Upper lobe of right lung (tissue), 1 donor: ENCODE data around the gene CRIP3. TPM values are rescaled to one million over a fixed set of nuclear protein-coding genes. Genes with fewer than 3 reads are reported as not detected.

Source experiments
- ATAC-seq: fragments of 200-7000 bp; cut with Tn5 transposase; one replicate; pipeline ENCODE4 v1.9.1; 2020; ENCODE audit warnings: mild to moderate bottlenecking, moderate library complexity
- DNase-seq: peaks from one replicate; pipeline ENCODE4 v3.0.0-alpha.2; 2020
- H3K27ac ChIP-seq: fragments of 200-600 bp; one replicate; pipeline ENCODE4 v1.8.0; 2022
- H3K27me3 ChIP-seq: fragments of 200-600 bp; one replicate; pipeline ENCODE4 v1.8.0; 2022; ENCODE audit warnings: mild to moderate bottlenecking
- H3K36me3 ChIP-seq: fragments of 200-600 bp; one replicate; pipeline ENCODE4 v1.8.0; 2022
- H3K4me1 ChIP-seq: fragments of 200-600 bp; one replicate; pipeline ENCODE4 v1.8.0; 2022
- H3K4me3 ChIP-seq: fragments of 200-600 bp; one replicate; pipeline ENCODE4 v1.8.0; 2022; ENCODE audit warnings: mild to moderate bottlenecking
- H3K9me3 ChIP-seq: fragments of 200-600 bp; one replicate; pipeline ENCODE4 v1.8.0; 2022
- intact Hi-C: fragments of 100-400 bp; cut with DNase I; formaldehyde crosslinking; loops from one replicate; pipeline ENCODE4 v1.11.0; 2022
- total RNA-seq: library from RNA; stranded (reverse); fragmentation: NEBNext Ultra II Directional; extraction: Animal tissue kit (Norgen Biotek cat#: 25700); gene quantifications from one replicate; pipeline ENCODE4 v1.2.1, GENCODE V29; 2021
- TF ChIP-seq, protein P1 (sequence below): fragments of 200-600 bp; IDR thresholded peaks from one replicate; pipeline ENCODE4 v1.8.0; 2022; ENCODE audit warnings: antibody characterized with exemption
- donor health status: DM: no; HTN: yes; CAD: no; lungs with severe emphysema.

Gene CRIP3
- total RNA-seq, 1 donor from 2014 or later, result 0.90 TPM

DNA sequence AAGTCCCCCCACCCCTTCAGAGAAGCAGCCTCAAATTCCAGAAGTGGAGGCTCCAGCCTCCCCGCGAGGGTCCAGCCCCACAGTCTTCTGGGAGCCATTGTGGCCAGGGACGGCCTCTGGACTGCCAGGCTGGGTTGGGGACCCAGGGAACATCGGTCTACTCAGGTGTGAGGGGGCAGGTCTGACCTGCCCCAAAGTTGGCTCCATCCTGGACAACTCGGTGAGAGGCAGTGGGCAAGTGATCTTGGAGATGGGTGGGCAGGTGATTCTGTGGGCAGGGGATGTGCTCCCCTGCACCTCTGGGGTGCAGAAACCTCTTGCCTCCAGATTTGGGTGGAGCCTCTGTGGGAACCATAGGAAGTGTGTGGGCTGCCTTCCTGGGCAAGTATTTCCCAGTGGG lies 22.8 kb downstream of the CRIP3 start:
- no peak for ATAC-seq
- Histone ChIP-seq H3K4me1 (no peaks in the 10 kb centered on the region), H3K27ac (no peak overlapping the region), H3K27me3 (peaks cover 33% of the 10 kb centered on the region), H3K4me3 (no peak overlapping the region), H3K36me3 (no peaks in the 10 kb centered on the region), H3K9me3 (no peaks in the 10 kb centered on the region)
- TF ChIP-seq, protein P1, sequence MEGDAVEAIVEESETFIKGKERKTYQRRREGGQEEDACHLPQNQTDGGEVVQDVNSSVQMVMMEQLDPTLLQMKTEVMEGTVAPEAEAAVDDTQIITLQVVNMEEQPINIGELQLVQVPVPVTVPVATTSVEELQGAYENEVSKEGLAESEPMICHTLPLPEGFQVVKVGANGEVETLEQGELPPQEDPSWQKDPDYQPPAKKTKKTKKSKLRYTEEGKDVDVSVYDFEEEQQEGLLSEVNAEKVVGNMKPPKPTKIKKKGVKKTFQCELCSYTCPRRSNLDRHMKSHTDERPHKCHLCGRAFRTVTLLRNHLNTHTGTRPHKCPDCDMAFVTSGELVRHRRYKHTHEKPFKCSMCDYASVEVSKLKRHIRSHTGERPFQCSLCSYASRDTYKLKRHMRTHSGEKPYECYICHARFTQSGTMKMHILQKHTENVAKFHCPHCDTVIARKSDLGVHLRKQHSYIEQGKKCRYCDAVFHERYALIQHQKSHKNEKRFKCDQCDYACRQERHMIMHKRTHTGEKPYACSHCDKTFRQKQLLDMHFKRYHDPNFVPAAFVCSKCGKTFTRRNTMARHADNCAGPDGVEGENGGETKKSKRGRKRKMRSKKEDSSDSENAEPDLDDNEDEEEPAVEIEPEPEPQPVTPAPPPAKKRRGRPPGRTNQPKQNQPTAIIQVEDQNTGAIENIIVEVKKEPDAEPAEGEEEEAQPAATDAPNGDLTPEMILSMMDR, result no peak
- no peak for DNase-seq
- intact Hi-C loops, result no loop called here

DNA sequence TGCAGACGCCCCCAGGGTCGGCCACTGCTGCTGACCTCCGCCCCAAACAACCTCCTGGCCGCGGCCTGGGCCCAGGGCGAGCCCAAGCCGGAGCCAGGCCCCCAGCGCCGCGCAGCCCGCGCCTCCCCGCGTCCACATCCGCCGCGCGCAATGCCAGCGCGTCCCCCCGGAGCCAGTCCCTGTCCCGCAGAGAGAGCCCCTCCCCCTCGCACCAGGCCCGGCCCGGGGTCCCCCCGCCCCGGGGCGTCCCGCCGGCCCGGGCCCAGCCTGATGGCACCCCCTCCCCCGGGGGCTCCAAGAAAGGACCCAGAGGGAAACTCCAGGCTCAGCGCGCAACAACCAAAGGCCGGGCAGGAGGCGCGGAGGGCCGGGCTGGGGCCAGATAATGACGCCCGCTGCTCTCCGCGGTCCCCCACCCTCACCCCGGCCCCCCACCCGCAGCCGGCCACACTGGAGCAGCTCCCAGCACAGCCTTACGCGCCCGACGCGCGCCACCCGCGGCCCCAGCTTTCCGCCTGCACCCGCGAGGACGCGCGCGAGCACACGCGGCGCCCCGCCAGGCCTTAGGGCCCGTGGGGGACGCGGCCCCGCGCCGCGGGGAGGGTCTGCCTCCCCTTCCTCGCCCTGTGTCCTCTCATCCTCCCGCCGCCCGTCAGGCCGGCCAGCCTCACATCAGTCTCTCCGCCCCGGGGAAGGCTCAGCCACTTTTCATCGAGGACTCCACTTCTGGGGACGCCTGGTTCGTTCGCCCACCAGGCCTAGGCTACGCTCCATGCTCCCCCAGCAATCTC lies 23.4 kb downstream of the CRIP3 start:
- Histone ChIP-seq H3K4me3 (no peak overlapping the region), H3K4me1 (no peaks in the 10 kb centered on the region), H3K27me3 (peaks cover 33% of the 10 kb centered on the region), H3K27ac (no peak overlapping the region), H3K9me3 (no peaks in the 10 kb centered on the region), H3K36me3 (no peaks in the 10 kb centered on the region)
- TF ChIP-seq, protein P1, result no peak
- intact Hi-C loops, result no loop called here
- DNase-seq, result no peak
- ATAC-seq, result no peak

DNA sequence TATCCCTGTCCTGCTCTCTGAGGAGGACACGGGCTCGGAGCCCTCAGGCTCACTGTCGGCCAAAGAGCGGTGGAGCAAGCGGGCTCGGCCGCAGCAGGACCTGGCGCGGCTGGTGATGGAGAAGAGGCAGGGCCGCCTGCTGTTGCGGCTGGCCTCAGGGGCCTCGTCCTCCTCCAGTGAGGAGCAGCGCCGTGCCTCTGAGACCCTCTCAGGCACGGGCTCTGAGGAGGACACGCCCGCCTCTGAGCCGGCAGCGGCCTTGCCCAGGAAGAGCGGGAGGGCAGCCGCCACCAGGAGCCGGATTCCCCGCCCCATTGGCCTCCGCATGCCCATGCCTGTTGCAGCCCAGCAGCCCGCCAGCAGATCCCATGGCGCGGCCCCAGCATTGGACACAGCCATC lies 24.7 kb downstream of the CRIP3 start:
- H3K4me3 ChIP-seq, result no peak overlapping the region
- no peak overlapping the region for H3K27ac ChIP-seq
- ATAC-seq, result no peak
- H3K36me3 ChIP-seq, result no peaks in the 10 kb centered on the region
- H3K27me3 ChIP-seq, result peaks cover 33% of the 10 kb centered on the region
- H3K9me3 ChIP-seq, result no peaks in the 10 kb centered on the region
- TF ChIP-seq, protein P1, result no peak
- no peak for DNase-seq
- H3K4me1 ChIP-seq, result no peaks in the 10 kb centered on the region
- intact Hi-C loops, result no loop called here

DNA sequence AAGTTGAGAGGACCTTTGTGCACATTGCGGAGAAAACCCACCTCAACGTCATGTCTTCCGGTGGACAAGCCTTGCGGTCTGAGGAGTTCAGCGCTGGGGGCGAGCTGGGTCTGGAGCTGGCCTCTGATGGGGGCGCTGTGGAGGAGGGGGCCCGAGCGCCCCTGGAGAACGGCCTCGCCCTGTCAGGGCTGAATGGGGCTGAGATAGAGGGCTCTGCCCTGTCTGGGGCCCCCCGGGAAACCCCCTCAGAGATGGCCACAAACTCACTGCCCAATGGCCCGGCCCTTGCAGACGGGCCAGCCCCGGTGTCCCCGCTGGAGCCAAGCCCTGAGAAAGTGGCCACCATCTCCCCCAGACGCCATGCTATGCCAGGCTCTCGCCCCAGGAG lies 25.1 kb downstream of the CRIP3 start:
- H3K36me3 ChIP-seq, result no peaks in the 10 kb centered on the region
- DNase-seq (no peak), ATAC-seq (no peak)
- no peaks in the 10 kb centered on the region for H3K4me1 ChIP-seq
- H3K4me3 ChIP-seq, result no peak overlapping the region
- peaks cover 33% of the 10 kb centered on the region for H3K27me3 ChIP-seq
- TF ChIP-seq, protein P1, result no peak
- H3K9me3 ChIP-seq, result no peaks in the 10 kb centered on the region
- H3K27ac ChIP-seq, result no peak overlapping the region
- intact Hi-C loops, result no loop called here

DNA sequence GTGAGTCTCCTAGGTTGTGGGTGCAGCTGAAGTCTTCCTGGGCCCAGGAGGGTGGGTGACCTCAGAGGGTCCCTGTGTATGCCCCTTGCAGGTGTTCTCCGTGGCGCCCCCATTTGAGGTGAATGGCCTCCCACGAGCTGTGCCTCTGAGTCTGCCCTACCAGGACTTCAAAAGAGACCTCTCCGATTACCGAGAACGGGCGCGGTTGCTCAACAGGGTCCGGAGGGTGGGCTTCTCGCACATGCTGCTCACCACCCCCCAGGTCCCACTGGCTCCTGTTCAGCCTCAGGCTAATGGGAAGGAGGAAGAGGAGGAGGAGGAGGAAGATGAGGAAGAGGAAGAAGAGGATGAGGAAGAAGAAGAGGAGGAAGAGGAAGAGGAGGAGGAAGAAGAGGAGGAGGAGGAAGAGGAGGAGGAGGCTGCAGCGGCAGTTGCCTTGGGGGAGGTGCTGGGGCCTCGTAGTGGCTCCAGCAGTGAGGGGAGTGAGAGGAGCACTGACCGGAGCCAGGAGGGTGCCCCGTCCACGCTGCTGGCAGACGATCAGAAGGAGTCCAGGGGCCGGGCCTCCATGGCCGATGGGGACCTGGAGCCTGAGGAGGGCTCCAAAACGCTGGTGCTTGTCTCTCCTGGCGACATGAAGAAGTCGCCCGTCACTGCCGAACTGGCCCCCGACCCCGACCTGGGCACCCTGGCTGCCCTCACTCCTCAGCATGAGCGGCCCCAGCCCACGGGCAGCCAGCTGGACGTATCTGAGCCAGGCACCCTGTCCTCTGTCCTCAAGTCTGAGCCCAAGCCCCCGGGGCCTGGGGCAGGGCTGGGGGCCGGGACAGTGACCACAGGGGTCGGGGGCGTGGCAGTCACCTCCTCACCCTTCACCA lies 25.8 kb downstream of the CRIP3 start:
- Histone ChIP-seq H3K27ac (no peak overlapping the region), H3K27me3 (peaks cover 33% of the 10 kb centered on the region), H3K4me3 (no peak overlapping the region), H3K4me1 (no peaks in the 10 kb centered on the region), H3K9me3 (no peaks in the 10 kb centered on the region), H3K36me3 (no peaks in the 10 kb centered on the region)
- TF ChIP-seq, protein P1, result no peak
- ATAC-seq (no peak), DNase-seq (no peak)
- intact Hi-C loops, result no loop called here
